CD4-positive, alpha-beta T cell (primary cell): Measurements from ENCODE around the gene RNU6-7. TPM values are rescaled to one million over a fixed set of nuclear protein-coding genes. Genes with fewer than 3 reads are reported as not detected.

Experiments used
- ATAC-seq: fragments of 200-7000 bp; cut with Tn5 transposase; one replicate; pipeline ENCODE4 v1.10.0; 2022; ENCODE audit warnings: mild to moderate bottlenecking; ENCODE audit not compliant: poor library complexity
- CTCF ChIA-PET: fragments of 350-600 bp; sonication (Branson Sonifier 250); formaldehyde crosslinking; loops from one replicate; lab custom pipeline; 2021; ENCODE audit warnings: antibody characterized with exemption, inconsistent platforms; lab: Charles Lee
- POLR2A ChIA-PET: fragments of 350-600 bp; sonication (Branson Sonifier 250); formaldehyde crosslinking; loops from one replicate; lab custom pipeline; 2021; ENCODE audit warnings: antibody characterized with exemption, inconsistent platforms; lab: Charles Lee
- DNase-seq, 14 experiments: peaks; one replicate each; pipeline ENCODE4 v3.0.0-alpha.2; 2013 to 2020; ENCODE audit warnings: mixed read lengths in 2 of 14
- H3K27ac ChIP-seq, 2 donors: one replicate each; pipeline versions ENCODE4 v1.5.1 to v1.7.0; 2013; ENCODE audit warnings: low read length in 2 of 2, low read depth in 1 of 2, mild to moderate bottlenecking in 1 of 2
- H3K27me3 ChIP-seq, 2 experiments: 1 replicate in 1 of 2; 2 replicates in 1 of 2; pipeline versions ENCODE4 v1.6.1 to v1.7.0; 2013; ENCODE audit warnings: low read length in 2 of 2, control low read depth in 1 of 2, mild to moderate bottlenecking in 1 of 2, moderate library complexity in 1 of 2; ENCODE audit not compliant: insufficient read depth in 2 of 2, control insufficient read depth in 1 of 2
- H3K36me3 ChIP-seq: one replicate; pipeline ENCODE4 v1.6.1; 2013; ENCODE audit warnings: low read length, control low read depth; ENCODE audit not compliant: insufficient read depth
- H3K4me1 ChIP-seq: one replicate; pipeline ENCODE4 v1.6.1; 2013; ENCODE audit warnings: low read length, control low read depth; ENCODE audit not compliant: insufficient read depth
- H3K4me3 ChIP-seq: one replicate; pipeline ENCODE4 v1.5.1; 2013; ENCODE audit warnings: mild to moderate bottlenecking, low read length, moderate library complexity
- H3K9me3 ChIP-seq, 2 experiments: 1 replicate in 1 of 2; 2 replicates in 1 of 2; pipeline versions ENCODE4 v1.6.1 to v1.7.0; 2013; ENCODE audit warnings: low read length in 2 of 2, mild to moderate bottlenecking in 2 of 2, control low read depth in 1 of 2, moderate library complexity in 1 of 2; ENCODE audit not compliant: control insufficient read depth in 1 of 2, insufficient read depth in 1 of 2
- H3K27ac Mint-ChIP-seq: one replicate; pipeline ENCODE4 v1.8.0; 2020; ENCODE audit warnings: mixed read lengths
- H3K27me3 Mint-ChIP-seq: one replicate; pipeline ENCODE4 v1.8.0; 2021; ENCODE audit warnings: mixed read lengths
- H3K36me3 Mint-ChIP-seq: one replicate; pipeline ENCODE4 v1.8.0; 2021; ENCODE audit warnings: low read depth, mixed read lengths
- H3K4me1 Mint-ChIP-seq: one replicate; pipeline ENCODE4 v1.8.0; 2021; ENCODE audit warnings: low read depth, mixed read lengths
- H3K4me3 Mint-ChIP-seq: one replicate; pipeline ENCODE4 v1.8.0; 2020; ENCODE audit warnings: mild to moderate bottlenecking, mixed read lengths
- H3K9me3 Mint-ChIP-seq: one replicate; pipeline ENCODE4 v1.8.0; 2020; ENCODE audit warnings: mixed read lengths
- intact Hi-C, 2 experiments: fragments of 100-400 bp; cut with DNase I in 1 of 2; cut with micrococcal nuclease in 1 of 2; formaldehyde crosslinking; loops; one replicate each; pipeline versions ENCODE4 v1.15.1 to v1.9.0; 2023 to 2025; cut with DNase I, micrococcal nuclease
- total RNA-seq, 174 experiments: library from RNA in 2 of 174; stranded (reverse) in 2 of 174; gene quantifications; one replicate each; pipeline ENCODE4 v1.2.3 and lab custom pipeline; 2021 to 2026
- TF ChIP-seq, protein P1 (sequence below): fragments of 200-600 bp; IDR thresholded peaks from one replicate; pipeline ENCODE4 v1.8.0; 2022; ENCODE audit warnings: antibody characterized with exemption, mild to moderate bottlenecking

Gene RNU6-7
- total RNA-seq, 2 experiments from 2014 or later, result not detected

DNA sequence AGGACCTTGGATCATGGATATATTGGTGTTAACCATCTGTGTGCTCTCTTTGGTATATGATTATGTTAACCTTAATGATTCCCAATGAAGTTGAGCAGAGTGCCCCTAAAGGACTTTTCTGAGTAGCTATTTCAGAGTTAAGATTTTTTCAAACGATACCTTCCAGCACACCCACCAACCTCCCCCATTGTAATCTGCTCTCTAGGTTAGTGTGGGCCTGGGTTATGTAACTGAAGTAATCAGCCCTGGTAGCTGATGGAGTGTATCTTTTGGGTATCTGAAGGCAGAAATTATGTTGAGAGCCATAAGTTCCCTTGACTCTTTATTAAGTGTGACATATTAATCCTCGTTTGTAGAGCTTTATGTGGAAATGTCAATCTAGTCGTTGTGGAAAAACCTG lies 48.8 kb downstream of the RNU6-7 start:
- Mint-ChIP-seq H3K4me1 (no peaks in the 10 kb centered on the region), H3K27me3 (no peaks in the 10 kb centered on the region), H3K36me3 (no peaks in the 10 kb centered on the region), H3K4me3 (no peak overlapping the region), H3K27ac (no peak overlapping the region), H3K9me3 (no peaks in the 10 kb centered on the region)
- intact Hi-C loops, result loop anchor here (5.0 kb wide), 2 partner anchors 43 to 48 kb away; partner anchors contain the start of genes RNU6-7 (in 1 of the 2) and RNU6-8 (in 1 of the 2)
- Histone ChIP-seq H3K27ac (no peak overlapping the region), H3K4me3 (no peak overlapping the region), H3K9me3 (no peaks in the 10 kb centered on the region), H3K4me1 (peaks cover 2% of the 10 kb centered on the region), H3K36me3 (no peaks in the 10 kb centered on the region), H3K27me3 (no peaks in the 10 kb centered on the region)
- TF ChIP-seq, protein P1, sequence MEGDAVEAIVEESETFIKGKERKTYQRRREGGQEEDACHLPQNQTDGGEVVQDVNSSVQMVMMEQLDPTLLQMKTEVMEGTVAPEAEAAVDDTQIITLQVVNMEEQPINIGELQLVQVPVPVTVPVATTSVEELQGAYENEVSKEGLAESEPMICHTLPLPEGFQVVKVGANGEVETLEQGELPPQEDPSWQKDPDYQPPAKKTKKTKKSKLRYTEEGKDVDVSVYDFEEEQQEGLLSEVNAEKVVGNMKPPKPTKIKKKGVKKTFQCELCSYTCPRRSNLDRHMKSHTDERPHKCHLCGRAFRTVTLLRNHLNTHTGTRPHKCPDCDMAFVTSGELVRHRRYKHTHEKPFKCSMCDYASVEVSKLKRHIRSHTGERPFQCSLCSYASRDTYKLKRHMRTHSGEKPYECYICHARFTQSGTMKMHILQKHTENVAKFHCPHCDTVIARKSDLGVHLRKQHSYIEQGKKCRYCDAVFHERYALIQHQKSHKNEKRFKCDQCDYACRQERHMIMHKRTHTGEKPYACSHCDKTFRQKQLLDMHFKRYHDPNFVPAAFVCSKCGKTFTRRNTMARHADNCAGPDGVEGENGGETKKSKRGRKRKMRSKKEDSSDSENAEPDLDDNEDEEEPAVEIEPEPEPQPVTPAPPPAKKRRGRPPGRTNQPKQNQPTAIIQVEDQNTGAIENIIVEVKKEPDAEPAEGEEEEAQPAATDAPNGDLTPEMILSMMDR, result no peak
- DNase-seq (no peak), ATAC-seq (no peak)
- CTCF ChIA-PET, result interaction anchor here (2.5 to 4.5 kb wide), 2 partner anchors 177 to 324 kb away, joined by 7 to 41 read pairs; no protein-coding TSS in a partner anchor
- POLR2A ChIA-PET, result interaction anchor here (1.8 to 2.4 kb wide), 3 partner anchors 173 to 177 kb away, joined by 4 to 8 read pairs (median 4); no protein-coding TSS in a partner anchor

DNA sequence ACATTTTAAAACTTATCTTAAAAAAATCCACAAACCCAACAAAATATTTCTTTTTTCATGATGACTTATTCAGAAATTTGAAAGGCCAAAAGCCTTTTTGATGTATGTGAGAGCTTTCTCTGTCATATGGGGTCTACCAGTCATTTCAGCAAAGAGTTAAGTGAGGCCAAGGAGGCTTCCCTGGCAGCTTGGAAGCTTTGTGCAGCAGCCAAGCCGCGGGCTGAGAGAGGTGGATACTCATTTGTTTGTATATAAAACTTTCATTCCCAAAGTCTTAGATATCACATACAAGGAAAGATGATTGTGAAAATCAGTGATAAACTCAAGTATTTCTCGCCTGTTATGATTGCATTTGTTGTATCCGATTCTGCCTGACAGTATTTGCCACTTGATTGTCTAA lies 49.7 kb downstream of the RNU6-7 start:
- H3K27me3 ChIP-seq, result no peaks in the 10 kb centered on the region
- H3K27ac Mint-ChIP-seq, result no peak overlapping the region
- H3K36me3 Mint-ChIP-seq, result no peaks in the 10 kb centered on the region
- H3K9me3 ChIP-seq, result no peaks in the 10 kb centered on the region
- no peaks in the 10 kb centered on the region for H3K4me1 Mint-ChIP-seq
- H3K4me3 Mint-ChIP-seq, result no peak overlapping the region
- H3K27ac ChIP-seq, result no peak overlapping the region
- DNase-seq (no peak), ATAC-seq (no peak)
- no peaks in the 10 kb centered on the region for H3K27me3 Mint-ChIP-seq
- peaks cover 2% of the 10 kb centered on the region for H3K4me1 ChIP-seq
- H3K36me3 ChIP-seq, result no peaks in the 10 kb centered on the region
- intact Hi-C loops, result loop anchor here (5.0 kb wide), 2 partner anchors 44 to 49 kb away; partner anchors contain the start of genes RNU6-7 (in 1 of the 2) and RNU6-8 (in 1 of the 2)
- H3K4me3 ChIP-seq, result no peak overlapping the region
- no peaks in the 10 kb centered on the region for H3K9me3 Mint-ChIP-seq
- ChIA-PET POLR2A (interaction anchor here (1.8 to 2.4 kb wide), 3 partner anchors 173 to 178 kb away, joined by 4 to 8 read pairs (median 4); no protein-coding TSS in a partner anchor), CTCF (interaction anchor here (2.0 to 4.5 kb wide), 3 partner anchors 52 to 325 kb away, joined by 7 to 41 read pairs (median 7); no protein-coding TSS in a partner anchor)
- TF ChIP-seq, protein P1, result no peak

Other genes with a start within 250 kb of the RNU6-7 start
- 10 to 100 TPM; 68.5 to 72.5 TPM for gene ARHGAP5, start 124.7 kb upstream of the RNU6-7 start, total RNA-seq
- not detected for gene RNU6-8, start 1.2 kb downstream of the RNU6-7 start, total RNA-seq
- gene AKAP6, start 127.3 kb downstream of the RNU6-7 start, total RNA-seq, result 1 to 10 TPM; 1.2 to 2.0 TPM